OCI-M2 (cell line): Measurements from ENCODE around the gene ATG4B.
"Not testable (repeated sequence)": the region's sequence is repeated elsewhere in the genome, so short reads cannot be mapped to it uniquely, and the experiment has no call there.

Source experiments
- DNase-seq: peaks from one replicate; lab custom pipeline; 2025; ENCODE audit not compliant: unreplicated experiment; lab: John Stamatoyannopoulos, UW

ATG4B gene

GRCh38 chr2:241660593-241661213 lies 23.2 kb downstream of the ATG4B start:
- DNase-seq = no peak

DNA sequence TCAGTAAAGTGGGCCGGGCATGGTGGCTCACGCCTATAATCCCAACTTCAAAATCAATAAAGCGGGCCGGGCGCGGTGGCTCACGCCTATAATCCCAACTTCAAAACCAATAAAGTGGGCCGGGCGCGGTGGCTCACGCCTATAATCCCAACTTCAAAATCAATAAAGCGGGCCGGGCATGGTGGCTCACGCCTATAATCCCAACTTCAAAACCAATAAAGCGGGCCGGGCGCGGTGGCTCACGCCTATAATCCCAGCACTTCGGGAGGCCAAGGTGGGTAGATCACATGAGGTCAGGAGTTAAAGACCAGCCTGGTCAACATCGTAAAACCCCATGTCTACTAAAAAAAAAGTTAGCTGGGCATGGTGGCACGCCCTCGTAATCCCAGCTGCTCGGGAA lies 25.2 kb downstream of the ATG4B start:
- DNase-seq = not testable (repeated sequence)

DNA sequence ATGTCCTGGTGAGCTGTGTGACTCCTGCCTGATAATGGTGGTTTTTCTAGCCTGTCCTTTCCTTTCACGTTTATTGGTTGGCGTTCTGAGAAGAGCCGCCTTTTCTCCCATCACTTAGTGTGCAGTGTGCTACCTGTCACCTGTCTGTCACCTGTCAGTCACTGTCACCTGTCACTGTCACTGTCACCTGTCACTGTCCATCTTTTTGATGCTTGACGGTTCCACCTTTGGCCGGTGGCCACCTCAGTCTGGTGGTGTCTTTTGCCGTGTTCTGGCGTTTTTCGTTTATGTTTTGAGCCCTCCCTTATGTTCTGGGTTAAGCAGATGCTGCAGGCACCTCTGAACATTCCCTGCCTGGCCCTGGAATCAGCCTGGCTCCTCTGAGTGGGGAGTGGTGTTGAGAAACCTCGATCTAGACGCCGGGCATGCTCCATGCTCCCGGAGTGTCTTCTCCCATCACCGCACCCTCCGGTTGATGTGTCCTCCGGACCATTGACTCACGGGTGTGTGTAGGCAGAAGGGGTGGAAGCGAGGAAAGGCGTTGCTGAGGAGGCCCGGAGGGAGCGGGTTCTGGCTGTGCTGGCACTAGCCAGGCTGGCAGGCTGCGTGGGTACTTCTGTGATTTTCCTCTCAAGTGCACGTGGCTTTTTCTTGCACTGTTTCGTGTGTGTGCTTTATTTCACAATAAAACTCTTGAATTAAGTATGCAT lies 28.4 kb downstream of the ATG4B start:
- DNase-seq = no peak

- no peak for DNase-seq
Measured at GRCh38 chr2:241666627-241667400, 29.3 kb downstream of the ATG4B start.

DNA sequence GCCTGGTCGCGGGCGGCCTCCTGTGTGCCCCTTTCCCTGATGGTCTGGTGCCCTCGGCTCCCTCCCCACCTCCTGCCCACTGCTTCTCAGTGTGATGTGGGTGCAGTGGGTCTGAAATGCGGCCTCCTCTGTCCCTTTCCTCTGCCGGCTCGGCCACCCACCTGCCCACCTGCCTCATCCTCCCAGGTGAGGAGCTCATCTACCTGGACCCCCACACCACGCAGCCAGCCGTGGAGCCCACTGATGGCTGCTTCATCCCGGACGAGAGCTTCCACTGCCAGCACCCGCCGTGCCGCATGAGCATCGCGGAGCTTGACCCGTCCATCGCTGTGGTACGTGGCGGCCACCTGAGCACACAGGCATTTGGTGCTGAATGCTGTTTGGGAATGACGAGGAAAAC lies 30.9 kb downstream of the ATG4B start:
- no peak for DNase-seq

GRCh38 chr2:241668839-241669238 lies 31.3 kb downstream of the ATG4B start:
- DNase-seq = no peak

DNA sequence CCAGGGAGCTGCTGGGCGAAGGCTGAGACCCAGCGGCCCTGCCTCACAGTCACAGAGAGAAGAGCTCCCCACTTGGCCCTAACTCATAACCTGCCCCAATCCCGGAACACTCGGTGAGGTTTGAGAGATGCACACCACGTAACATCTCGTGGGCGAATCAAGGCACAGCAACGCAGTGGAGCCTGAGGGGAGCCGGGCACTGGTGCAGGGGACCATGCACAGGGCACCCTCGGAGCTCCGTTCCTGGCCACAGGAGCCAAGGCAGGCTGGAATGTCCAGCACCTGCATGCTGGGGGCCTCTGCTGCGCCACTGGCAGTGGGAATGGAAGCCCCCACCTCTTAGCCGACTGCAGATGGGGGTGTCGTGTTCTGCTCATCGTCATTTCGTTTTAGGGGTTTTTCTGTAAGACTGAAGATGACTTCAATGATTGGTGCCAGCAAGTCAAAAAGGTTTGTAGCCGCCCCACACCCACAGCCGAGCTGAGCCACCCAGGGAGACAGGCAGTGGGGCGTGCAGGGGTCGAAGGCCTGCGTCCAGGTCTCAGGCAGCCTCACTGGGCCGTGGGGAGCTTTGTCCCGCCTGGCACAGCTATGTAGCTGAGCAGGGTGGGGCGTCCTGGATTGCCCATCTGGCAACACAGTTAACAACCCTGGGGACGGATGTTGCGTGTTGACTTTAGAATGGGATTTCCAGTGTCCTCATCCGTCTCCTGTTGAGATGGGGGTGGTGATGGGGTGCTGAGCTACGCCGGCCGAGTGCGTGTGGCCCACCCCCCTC lies 33.0 kb downstream of the ATG4B start:
- no peak for DNase-seq

- no peak for DNase-seq
Measured at GRCh38 chr2:241671457-241672240, 34.2 kb downstream of the ATG4B start.

- no peak for DNase-seq
Measured at GRCh38 chr2:241672243-241673188, 35.0 kb downstream of the ATG4B start.

DNA sequence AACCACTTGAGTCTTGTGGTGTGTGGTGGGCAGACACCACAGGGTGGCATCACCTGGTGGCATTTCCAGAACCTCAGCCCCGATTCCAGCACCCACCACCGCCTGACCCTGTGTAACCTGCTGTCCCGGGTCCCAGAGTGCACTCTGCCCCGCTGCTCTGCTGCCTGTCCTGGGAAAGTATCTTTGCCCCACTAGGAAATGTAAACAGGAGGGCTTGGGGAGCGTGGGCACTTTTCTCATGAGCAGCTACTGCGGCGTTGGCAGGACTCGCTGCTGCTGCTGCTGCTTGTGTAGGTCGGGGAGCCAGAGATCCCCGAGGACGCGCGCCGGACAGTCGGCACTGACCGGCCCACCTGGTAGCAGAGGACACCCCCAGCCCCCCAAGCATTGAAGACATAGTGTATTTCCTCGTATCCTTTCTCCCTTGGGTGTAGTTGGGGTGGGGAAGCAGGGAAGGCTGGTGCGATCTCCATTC lies 35.7 kb downstream of the ATG4B start:
- DNase-seq = no peak

DNA sequence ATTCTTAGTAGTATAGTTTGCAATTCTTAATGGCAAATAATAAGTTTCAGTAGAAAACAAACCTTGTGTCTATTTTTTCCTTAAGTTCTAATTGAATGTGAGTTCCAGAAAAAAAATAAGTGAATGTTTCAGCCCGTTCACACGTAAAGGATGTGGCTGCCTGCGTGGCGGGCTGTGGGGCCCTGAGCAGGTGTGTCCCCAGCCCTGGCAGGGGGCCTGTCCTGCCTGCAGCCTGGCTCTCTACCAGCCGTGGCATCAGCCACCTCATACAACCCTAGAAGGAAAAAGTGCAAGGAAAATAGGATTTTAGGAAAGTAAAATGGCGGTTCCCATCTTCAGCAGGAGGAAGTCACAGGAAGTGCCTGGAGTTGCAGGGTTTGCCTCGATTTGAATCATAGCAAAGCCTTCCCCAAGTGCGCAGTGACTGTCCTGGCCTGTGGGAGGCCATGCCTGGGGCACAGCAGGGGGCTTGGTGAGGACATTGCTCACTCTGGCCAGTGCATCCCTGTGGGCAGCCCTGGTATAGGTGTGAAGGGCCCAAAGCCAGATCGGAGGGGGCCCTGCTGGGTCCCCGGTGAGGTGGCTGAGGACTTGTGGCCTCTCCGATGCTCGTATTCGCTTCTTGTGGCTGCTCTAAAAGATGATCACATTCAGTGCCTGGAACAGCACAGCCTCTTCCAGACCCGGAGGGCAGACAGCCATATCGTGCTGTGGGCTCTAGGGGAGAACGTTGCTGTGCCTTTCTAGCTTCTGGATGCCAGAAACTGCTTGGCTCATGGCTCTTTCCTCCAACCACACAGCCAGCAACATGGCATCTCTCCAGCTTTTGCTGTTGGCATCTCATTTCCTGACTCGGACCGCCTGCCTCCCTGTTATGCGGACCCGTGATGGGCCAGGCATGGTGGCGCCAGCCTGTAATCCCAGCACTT lies 36.6 kb downstream of the ATG4B start:
- DNase-seq = no peak

DNA sequence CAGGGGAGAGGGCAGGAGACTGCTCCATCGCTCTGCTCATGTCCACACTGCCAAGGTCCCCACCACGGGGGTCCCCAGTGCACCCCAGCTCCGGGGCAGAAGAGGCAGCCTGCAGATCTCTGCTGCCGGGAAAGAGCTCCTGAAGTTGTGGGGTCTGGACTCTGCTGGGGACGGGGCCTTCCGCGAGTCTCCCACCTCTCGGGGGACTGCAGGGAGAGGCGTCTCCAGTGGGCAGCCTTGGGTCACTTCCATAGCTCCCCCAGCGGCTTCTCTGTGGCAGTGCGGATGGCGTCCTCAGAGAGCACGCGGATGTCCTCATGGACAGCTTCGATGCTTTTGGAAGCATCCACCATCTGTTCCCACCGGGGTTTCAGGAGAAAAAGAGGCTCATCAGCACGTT lies 38.4 kb downstream of the ATG4B start:
- DNase-seq = no peak

DNA sequence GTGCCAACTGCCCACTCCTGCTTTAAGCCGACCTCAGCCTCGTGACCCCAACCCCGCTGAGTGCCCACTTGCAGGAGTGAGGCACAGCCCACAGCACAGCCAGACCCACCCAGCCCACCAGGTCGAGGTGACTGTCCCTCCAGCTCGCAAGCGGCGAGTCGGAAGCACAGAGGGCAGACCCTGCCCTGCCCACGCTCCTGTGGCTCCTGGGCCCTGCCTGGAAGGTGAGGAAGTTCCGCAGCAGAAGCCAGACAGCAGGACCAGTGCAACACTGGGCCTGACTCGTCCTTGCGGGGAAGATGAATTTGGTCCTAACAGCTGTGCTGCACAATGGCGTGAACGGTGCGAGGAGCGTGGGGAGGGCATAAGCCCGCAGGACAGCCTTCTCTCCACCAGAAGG lies 39.2 kb downstream of the ATG4B start:
- no peak for DNase-seq

DNA sequence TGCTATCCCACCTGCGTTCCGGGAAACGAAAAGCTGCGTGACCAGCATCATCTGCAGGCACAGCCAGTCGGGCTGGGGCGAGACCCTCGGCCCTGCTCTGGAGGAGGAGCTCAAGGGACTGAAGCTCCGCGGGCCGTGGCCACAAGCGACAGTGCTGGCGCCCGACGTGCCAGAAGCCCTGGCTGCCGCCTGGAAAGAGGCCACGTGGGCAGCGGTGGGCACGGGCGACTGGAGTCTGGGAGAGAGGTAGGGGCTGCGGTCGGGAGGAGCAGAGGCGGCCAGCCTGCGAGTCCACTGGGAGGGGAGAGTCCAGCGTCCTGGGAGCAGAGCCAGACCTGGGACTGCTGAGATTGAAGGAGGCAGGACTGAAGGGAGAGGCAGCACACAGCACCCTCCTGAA lies 39.9 kb downstream of the ATG4B start:
- DNase-seq = no peak

DNA sequence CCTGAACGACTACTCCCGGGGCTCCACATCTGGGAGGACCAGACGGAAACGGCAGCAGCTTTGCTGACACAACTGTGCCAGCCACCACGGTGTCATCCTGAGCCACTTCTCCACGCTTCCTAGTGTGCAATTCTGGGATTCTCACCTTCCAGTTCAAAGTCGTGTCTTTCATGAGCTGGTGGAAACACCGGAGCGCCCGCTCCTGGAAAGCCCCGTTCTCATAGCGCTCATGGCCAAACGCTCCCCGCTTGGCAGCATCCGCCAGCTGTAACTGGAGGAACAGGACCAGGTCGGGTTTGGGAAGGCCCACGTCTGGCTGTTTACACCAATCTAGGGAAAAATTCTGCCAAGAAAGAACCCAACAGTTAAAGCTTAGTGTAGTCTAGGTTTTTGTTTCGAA lies 40.8 kb downstream of the ATG4B start:
- DNase-seq = no peak

GRCh38 chr2:241678784-241679540 lies 41.5 kb downstream of the ATG4B start:
- DNase-seq = no peak

DNA sequence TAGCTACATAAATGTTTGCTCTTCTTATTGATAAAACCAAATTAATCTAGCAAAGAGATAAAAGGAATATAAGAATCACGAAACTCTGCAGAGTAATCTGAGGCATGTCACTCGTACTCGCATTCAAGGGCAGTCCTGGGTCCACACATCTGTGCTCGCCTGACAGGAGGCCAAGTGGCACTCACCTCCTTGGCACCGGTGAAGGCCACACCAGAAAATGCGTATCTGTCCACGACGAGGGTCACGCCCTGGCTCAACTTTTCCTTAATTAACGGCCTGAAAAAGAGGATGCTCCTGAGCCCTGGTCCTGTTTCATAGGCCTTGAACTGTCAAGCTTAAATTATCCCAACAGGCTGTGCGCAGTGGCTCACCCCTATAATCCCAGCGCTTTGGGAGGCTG lies 42.6 kb downstream of the ATG4B start:
- no peak for DNase-seq
